ENCODE measurements around the gene LARGE1. TPM values are rescaled to one million over a fixed set of nuclear protein-coding genes. Genes with fewer than 3 reads are reported as not detected.
"Not testable (repeated sequence)": the region's sequence is repeated elsewhere in the genome, so short reads cannot be mapped to it uniquely, and the experiment has no call there.

LARGE1 gene
- total RNA-seq, 2 donors from 2014 or later = 48.7 to 94.4 TPM

DNA sequence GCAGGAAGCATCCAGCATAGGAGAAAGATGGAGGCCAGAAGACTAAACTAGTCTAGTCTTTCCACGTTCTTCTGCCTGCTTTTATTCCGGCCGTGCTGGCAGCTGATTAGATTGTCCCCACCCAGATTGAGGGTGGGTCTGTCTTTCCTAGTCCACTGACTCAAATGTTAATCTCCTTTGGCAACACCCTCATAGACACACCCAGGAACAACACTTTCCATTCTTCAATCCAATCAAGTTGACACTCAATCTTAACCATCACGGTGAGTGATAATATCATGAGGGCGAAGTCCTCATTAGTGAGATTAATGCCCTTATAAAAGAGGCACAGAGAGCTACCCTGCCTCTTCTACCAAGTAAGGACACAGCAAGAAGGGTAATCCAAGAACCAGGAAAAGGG lies 424.2 kb downstream of the LARGE1 start:
- DNase-seq (ENCODE audit: low spot score) = no peak
- intact Hi-C loops (cut with DNase I) = no loop called here

- intact Hi-C loops (cut with DNase I) = no loop called here
- no peak for DNase-seq (ENCODE audit: low spot score)
These were observed 426.6 kb downstream of the LARGE1 start for GRCh38 chr22:33493476-33494205.

DNA sequence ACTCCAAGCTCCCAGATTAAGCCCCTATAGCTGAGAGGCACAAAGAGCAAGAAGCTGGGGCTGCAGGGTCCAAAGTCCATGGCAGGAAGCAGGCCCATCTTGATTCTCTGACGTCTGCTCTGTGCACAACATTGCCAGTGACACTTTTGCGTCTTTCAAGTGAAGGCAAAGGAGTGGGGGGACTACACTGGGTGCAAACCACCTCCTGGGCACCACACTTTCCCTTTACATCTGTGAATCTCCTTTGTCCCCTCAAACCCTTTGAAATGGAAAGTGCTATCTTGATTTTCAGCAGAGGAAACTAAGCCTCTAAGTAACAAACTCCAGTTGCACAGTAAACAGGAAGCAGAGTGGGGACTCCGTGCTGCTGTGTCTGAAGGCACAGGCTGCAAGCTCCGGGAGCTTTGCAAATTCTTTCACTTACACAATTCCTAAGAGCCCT lies 428.0 kb downstream of the LARGE1 start:
- intact Hi-C loops (cut with DNase I) = no loop called here
- DNase-seq (ENCODE audit: low spot score) = no peak

DNA sequence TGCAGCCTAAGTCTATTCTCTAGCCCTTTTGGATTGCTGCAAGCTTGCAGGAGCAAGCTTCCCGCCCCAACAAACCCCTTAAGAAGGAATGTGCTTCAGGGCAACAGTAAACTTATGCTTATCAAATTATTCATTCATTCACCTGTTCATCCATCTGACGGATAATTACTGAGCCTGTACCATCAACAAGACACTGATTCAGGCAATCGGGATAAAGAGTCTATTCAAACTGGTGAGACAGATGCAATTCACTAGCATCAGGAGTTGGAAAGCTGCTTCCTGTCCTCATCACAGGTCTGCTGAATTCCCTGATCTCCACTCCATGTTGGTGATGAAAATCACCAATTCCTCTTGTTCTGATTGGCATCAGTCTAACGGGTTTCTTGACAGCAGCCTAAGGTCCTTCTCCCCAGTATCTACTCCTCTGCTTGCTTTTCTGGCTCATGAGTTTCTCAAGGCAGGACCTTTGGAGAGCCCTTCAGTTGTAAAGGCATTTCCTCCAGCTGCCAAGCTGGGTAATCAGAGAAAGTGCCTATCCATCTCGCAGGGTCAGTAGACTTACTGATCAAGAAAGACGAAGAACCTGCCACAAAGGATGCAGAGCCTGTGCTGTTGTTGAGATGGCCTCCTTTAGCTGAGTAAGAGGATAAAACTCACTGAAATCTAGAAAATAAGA lies 433.1 kb downstream of the LARGE1 start:
- DNase-seq (ENCODE audit: low spot score) = no peak
- intact Hi-C loops (cut with DNase I) = no loop called here

DNA sequence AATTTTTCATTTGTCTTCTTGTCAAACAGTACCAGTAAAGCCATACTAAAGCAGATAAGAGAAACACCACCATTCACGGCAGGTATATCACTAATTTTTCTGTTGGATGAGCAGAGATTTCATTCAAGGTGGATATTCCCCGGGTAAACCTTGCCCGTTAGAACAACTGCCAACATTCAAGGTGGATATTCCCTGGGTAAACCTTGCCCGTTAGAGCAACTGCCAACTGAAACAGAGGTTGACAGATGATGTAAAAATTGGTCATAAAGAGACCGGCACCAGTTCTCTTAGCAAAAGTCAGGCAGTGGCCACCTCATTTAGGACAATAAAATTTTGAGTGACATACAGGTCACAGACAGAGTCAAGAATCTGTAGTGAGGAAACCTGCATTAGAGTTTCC lies 438.7 kb downstream of the LARGE1 start:
- intact Hi-C loops (cut with DNase I) = no loop called here
- no peak for DNase-seq (ENCODE audit: low spot score)

- intact Hi-C loops (cut with DNase I) = no loop called here
These were observed 442.9 kb downstream of the LARGE1 start for GRCh38 chr22:33477120-33478111.

DNA sequence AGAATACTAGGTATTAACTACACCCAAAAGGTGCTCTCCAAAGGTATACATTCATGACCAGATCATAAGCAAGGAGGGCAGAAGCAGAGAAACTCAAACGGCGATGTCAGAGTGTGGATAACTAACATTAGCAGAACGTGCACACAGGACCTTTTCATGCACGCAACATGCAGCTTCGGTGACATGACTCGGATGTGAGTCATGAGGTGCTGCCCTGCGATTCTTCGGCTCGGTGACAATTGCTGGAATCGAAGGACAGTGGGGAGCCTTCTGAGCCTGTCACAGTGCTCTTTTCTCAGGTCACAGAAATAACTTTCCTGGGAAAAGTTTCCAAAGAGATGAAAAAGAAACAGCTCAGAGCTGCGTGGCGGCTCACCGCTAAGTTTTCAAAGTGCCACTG lies 443.6 kb downstream of the LARGE1 start:
- intact Hi-C loops (cut with DNase I) = no loop called here
- DNase-seq (ENCODE audit: low spot score) = no peak

More at GRCh38 chr22:33477120-33478111, 442.9 kb downstream of the LARGE1 start:
- DNase-seq (ENCODE audit: low spot score) = no peak

DNA sequence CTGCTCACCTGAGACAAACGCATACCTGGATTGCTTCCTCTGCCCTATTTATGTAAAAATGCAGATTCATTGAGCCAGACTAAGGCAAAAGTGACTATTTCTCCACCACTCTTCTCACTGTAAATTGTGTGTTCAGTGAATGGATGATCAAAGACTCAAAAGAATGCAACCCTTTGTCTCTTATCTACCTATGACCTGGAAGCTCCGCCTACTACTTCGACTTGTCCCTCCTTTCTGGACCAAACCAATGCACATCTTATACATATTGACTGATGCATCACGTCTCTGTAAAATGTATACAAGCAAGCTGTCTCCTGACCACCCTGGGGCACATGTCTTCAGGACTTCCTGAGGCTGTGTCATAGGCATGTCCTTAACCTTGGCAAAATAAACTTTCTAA lies 444.1 kb downstream of the LARGE1 start:
- DNase-seq (ENCODE audit: low spot score) = no peak
- intact Hi-C loops (cut with DNase I) = no loop called here

DNA sequence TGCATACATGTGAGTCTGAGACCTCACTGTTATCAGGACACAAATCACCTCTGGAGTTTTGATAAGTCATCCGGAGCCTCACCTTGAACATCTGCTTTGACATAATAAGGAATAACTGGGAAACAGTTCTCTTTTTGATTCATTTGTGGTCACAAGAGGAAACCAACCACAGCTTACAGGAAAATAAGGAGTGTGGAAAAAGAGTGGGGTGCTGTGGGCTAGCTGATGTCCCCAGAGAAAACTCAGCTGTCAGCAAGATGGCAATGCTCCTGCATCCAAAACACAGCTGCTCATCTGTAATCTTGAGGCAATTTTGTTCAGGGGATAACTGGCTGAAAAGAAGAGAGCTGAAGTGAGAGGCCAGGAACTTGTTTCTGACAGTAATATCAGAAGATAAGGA lies 445.7 kb downstream of the LARGE1 start:
- intact Hi-C loops (cut with DNase I) = no loop called here
- DNase-seq (ENCODE audit: low spot score) = no peak

DNA sequence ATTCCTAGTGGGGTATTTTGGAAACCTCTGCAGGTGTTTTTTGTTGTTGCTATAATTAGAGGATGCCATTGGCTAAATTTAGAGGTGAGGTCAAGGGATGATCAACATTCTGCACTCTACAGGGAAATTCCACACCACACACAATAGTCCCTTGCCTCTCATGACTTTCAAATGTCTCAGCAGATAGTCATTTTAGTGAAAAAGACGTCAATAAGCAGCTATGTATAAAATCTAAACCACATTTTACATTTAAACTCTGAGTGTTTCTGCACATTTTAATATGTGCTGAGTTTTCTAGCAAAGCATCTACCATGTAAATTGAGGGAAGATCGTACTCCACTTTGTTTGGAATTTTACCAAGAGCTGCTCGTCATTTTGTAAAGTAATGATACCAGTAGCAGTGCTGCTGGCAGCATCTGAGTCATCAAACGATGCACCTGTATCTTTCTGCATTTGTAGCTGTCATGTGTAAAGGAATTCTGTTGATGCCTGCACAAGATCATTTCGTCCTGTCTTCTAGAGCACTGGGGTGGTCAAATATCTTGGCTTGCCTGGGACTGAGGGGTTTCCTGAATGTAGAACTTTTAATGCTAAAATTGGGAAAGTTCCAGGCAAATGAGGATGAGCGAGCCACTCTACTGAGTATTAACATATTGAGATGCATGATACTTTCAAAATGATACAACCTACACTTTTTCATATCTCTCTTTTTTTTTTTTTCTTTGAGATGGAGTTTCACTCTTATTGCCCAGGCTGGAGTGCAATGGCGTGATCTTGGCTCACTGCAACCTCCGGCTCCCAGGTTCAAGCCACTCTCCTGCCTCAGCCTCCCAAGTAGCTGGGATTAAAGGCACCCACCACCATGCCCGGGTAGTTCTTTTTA lies 447.6 kb downstream of the LARGE1 start:
- no peak for DNase-seq (ENCODE audit: low spot score)
- intact Hi-C loops (cut with DNase I) = no loop called here

DNA sequence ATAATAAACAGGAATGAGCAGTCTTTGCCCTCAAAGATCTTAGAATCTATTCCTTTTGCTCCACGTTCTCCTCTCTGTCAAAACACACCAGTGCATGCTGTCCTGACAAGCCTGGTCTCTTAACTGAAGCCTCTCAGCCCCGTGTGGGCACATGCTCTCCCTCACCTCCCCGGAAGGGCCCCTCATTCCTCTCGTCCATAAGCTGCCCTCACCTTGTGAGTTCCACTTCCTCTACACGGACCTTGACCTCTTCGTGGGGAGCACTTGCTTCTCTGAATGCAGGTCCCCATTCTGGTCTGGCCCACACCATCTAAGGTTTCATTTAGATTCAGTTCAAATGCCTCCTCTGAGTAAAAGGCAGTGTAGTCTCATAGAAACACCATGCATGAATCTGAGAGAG lies 449.8 kb downstream of the LARGE1 start:
- intact Hi-C loops (cut with DNase I) = no loop called here
- DNase-seq (ENCODE audit: low spot score) = no peak

GRCh38 chr22:33467620-33468095 lies 452.6 kb downstream of the LARGE1 start:
- intact Hi-C loops (cut with DNase I) = no loop called here
- no peak for DNase-seq (ENCODE audit: low spot score)

DNA sequence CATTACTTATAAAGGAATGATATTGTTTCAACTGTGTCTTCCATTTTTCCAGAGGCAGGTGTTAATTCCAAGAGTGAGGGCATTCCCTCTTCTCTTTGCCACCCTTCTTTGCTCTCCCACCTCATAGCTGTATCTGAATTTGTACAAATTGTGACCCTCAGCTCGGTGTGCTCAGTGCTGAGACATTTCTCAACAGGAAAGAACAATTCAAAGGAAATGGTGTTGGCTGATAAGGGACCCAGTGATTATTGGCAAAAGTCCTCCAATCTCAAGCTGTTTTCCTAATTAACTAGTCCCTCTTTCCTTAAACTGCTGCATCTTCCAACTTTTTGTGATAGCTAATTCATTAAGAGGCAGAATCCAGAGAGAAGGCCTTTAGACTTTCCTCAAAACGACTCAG lies 453.2 kb downstream of the LARGE1 start:
- intact Hi-C loops (cut with DNase I) = no loop called here
- no peak for DNase-seq (ENCODE audit: low spot score)

DNA sequence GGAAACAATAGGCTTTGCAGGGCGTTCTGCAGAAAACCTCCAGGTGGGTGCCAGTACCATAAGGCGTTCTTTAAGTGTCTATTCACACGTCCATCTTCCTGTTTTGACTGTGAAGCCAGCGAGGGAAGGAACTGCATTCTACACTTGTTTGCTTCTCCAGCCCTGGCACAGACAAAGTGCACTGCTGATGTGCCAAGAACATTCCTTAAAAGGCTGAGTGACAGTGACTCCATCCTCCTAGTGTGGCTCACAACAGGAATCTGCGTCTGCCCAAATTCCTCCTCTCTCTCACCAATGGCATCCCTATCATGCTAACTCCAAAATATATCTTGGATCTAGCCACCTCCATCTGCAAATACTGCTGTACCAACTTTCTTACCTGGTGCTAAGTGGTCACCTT lies 454.7 kb downstream of the LARGE1 start:
- DNase-seq (ENCODE audit: low spot score) = no peak
- intact Hi-C loops (cut with DNase I) = no loop called here

DNA sequence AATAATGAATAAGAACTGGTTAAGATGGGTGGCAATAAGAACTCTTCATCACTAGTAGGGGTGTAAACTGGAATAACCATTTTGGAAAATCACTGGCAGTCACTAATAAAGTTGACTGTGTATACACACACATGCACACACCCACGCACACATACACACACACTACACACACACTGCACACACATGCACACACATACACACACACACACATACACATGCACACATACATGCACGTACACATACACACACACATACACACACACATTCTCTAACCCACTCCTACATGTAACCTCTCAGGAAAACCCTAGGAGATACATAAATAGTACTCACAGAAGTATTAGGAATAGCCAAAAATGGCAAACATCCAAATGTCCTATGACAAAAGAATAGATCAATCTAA lies 455.6 kb downstream of the LARGE1 start:
- intact Hi-C loops (cut with DNase I) = no loop called here
- DNase-seq (ENCODE audit: low spot score) = no peak

DNA sequence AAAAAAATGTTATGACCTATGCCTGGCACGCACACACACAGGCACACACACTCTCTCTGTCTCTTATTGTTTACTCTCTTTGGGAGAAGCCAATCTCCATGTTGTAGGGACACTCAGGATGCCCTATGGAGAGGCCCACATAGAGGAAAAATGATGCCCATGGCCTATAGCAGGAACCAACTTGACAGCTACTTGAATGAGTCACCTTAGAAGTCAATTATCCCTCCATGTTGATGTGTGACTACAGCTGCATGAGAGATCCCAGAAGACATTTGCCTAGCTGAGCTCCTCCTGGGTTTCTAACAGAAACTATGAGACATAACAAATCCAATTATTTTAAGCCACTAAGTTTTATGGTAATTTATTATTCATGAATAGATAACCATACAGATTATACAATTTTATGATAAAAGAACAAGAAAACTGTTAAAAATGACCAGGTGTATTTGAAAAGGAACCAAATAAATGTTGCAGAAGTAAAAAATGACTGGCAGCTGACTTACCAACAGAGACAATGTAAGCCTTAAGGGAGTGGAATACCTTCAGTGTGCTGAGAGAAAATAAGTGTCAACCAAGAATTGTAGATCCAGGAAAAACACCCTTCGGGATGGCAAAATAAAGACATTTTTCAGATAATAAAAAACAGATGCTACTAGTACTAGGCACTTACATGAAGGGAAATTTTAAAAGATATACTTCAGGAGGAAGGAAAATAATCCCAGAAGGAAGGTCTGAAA lies 458.4 kb downstream of the LARGE1 start:
- intact Hi-C loops (cut with DNase I) = no loop called here
- no peak for DNase-seq (ENCODE audit: low spot score)

GRCh38 chr22:33461245-33461644 lies 459.0 kb downstream of the LARGE1 start:
- DNase-seq (ENCODE audit: low spot score); intact Hi-C loops (cut with DNase I): not testable (repeated sequence)

GRCh38 chr22:33459137-33459536 lies 461.1 kb downstream of the LARGE1 start:
- intact Hi-C loops (cut with DNase I) = no loop called here

More at GRCh38 chr22:33459137-33459536, 461.1 kb downstream of the LARGE1 start:
- DNase-seq (ENCODE audit: low spot score) = no peak
